HG03432 (cell line): Measurements from ENCODE around the gene ANKRD16.

Experiments used
- ATAC-seq: cut with Tn5 transposase; IDR thresholded peaks from one replicate; pipeline ENCODE4 v1.9.1; 2021; ENCODE audit warnings: mild to moderate bottlenecking, moderate library complexity; ENCODE audit not compliant: unreplicated experiment

The ANKRD16 gene

GRCh38 chr10:5904227-5904626 lies 14.5 kb upstream of the ANKRD16 start:
- peak; percentile 98 for ATAC-seq

- ATAC-seq: no peak
Observed at GRCh38 chr10:5903563-5903962, 13.9 kb upstream of the ANKRD16 start.

GRCh38 chr10:5902511-5903274 lies 13.0 kb upstream of the ANKRD16 start:
- no peak for ATAC-seq

- ATAC-seq: no peak
Observed at GRCh38 chr10:5900247-5900646, 10.6 kb upstream of the ANKRD16 start.

GRCh38 chr10:5898163-5898562 lies 8.5 kb upstream of the ANKRD16 start:
- ATAC-seq: no peak

GRCh38 chr10:5897504-5897903 lies 7.8 kb upstream of the ANKRD16 start:
- no peak for ATAC-seq

- ATAC-seq: no peak
Observed at GRCh38 chr10:5897053-5897340, 7.3 kb upstream of the ANKRD16 start.

GRCh38 chr10:5896208-5897052 lies 6.7 kb upstream of the ANKRD16 start:
- ATAC-seq: no peak

- peak; percentile 69 for ATAC-seq
Observed at GRCh38 chr10:5895804-5896203, 6.1 kb upstream of the ANKRD16 start.

- peak; percentile 13 for ATAC-seq
Observed at GRCh38 chr10:5895365-5895764, 5.7 kb upstream of the ANKRD16 start.

GRCh38 chr10:5894873-5895272 lies 5.2 kb upstream of the ANKRD16 start:
- no peak for ATAC-seq

GRCh38 chr10:5894403-5894802 lies 4.7 kb upstream of the ANKRD16 start:
- no peak for ATAC-seq

GRCh38 chr10:5893321-5893720 lies 3.6 kb upstream of the ANKRD16 start:
- no peak for ATAC-seq

GRCh38 chr10:5892007-5892406 lies 2.3 kb upstream of the ANKRD16 start:
- ATAC-seq: no peak

GRCh38 chr10:5891009-5891408 lies 1.3 kb upstream of the ANKRD16 start:
- no peak for ATAC-seq

- ATAC-seq: peak; percentile 8
Observed at GRCh38 chr10:5890452-5890915, 791 bp upstream of the ANKRD16 start.

- ATAC-seq: peak; percentile 36
Observed at GRCh38 chr10:5888843-5889623, 660 bp downstream of the ANKRD16 start.

GRCh38 chr10:5888351-5888750 lies 1.3 kb downstream of the ANKRD16 start:
- ATAC-seq: no peak

GRCh38 chr10:5887641-5888040 lies 2.1 kb downstream of the ANKRD16 start:
- no peak for ATAC-seq

- ATAC-seq: no peak
Observed at GRCh38 chr10:5887029-5887428, 2.7 kb downstream of the ANKRD16 start.

GRCh38 chr10:5885619-5886018 lies 4.1 kb downstream of the ANKRD16 start:
- no peak for ATAC-seq
